Fibroblast of mammary gland (primary cell): ENCODE measurements around the gene VASN.

ENCODE experiments used
- DNase-seq: peaks from one replicate; pipeline ENCODE4 v3.0.0-alpha.2; 2010; ENCODE audit warnings: low read depth
- H3K4me3 ChIP-seq: 2 replicates; pipeline ENCODE4 v1.5.1; 2011; ENCODE audit warnings: low read depth, mild to moderate bottlenecking, low read length, moderate library complexity; ENCODE audit not compliant: control insufficient read depth
- TF ChIP-seq, protein P1 (sequence below): conservative IDR thresholded peaks from 2 replicates; pipeline ENCODE4 v1.5.1; 2011; ENCODE audit warnings: low read depth, low read length, inconsistent platforms; ENCODE audit not compliant: control insufficient read depth, insufficient read depth

The VASN gene

DNA sequence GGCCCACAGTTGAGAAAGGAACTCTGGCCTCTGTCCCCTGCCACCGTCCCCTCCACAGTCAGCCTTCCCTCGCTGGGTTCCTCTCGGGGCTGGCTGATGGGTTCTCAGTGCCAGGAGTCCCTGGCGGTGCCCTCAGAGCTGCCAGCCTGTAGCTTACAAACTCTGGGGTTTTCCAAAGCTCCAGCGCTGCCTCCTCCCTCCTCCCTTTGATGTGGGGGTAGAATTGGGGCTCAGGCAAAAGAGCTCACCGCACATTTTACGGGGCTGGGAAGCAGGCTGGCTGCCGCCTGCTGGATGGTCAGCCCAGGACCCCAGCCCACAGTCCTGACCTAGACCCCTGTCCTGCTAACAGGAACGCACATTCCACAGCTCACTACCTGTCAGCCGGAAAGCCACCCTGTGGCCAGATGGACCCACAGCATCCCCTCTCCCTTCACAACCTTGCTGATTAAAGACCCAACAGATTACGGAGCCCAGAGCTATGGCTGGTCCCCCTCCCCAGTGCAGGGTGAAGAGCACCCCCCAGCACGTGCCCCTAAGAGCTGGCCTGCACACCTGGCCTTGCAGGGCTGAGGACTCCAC, 6.0 kb downstream of the VASN start:
- no peak overlapping the region for H3K4me3 ChIP-seq
- TF ChIP-seq, protein P1, sequence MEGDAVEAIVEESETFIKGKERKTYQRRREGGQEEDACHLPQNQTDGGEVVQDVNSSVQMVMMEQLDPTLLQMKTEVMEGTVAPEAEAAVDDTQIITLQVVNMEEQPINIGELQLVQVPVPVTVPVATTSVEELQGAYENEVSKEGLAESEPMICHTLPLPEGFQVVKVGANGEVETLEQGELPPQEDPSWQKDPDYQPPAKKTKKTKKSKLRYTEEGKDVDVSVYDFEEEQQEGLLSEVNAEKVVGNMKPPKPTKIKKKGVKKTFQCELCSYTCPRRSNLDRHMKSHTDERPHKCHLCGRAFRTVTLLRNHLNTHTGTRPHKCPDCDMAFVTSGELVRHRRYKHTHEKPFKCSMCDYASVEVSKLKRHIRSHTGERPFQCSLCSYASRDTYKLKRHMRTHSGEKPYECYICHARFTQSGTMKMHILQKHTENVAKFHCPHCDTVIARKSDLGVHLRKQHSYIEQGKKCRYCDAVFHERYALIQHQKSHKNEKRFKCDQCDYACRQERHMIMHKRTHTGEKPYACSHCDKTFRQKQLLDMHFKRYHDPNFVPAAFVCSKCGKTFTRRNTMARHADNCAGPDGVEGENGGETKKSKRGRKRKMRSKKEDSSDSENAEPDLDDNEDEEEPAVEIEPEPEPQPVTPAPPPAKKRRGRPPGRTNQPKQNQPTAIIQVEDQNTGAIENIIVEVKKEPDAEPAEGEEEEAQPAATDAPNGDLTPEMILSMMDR, result no peak
- no peak for DNase-seq

DNA sequence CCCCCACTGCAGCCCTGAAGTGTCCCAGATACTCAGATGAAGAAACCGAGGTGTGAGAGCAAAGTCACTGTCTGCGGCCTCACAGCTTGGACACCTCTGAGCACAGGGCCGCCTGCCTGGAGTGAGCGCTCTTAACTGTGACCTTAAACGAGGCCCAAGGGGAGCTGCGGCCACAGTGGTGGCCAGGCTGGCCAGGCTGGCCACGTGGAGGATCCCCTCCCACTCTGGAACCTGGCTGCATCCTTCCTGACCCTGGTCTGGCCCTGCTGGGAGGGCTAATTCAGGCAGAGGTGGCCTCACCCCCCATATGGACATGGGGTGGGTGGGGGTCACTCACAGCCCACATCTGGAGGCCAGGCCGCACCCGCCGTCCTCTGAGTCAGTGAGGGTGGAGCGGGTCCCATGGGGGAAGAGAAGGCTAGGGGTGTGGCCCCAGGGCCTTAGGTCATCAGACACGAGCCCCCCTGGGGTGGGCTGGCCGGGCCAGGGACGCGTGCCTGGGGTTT, 6.6 kb downstream of the VASN start:
- H3K4me3 ChIP-seq, result no peak overlapping the region
- TF ChIP-seq, protein P1, result no peak
- DNase-seq, result peak; percentile 91

DNA sequence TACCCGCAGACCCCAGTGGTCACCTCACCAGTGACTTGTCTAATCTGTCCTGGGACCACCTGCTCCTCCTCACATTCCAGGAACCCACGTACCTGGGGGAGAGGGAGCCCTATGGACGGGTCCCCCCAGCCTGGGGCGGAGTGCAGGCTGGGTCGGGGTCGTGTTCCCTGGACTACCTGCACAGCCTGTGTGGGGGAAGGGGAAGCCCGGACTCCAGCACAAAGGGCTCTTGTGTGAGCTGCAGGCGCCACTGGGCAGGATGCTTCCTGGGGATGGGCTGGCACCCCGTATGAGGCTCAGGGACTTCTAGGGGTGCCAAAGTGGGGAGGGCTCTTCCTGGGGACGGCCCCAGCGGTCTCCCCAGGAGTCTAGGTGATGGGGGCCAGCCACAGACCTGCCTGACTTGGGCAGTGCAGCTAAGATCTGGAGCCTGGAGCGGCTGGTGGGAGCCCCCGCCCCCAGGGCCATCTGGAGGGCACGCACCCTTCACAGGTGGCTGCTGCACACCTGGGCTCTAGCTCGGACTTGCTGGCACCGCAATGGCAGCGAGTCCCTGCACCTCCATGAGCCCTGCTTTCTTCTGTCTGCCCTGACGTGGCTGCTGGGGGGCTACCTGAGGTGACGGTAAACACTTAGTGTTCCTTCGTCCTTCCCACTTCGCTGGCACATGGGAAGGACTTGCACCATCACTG, 7.5 kb downstream of the VASN start:
- H3K4me3 ChIP-seq, result no peak overlapping the region
- DNase-seq, result no peak
- TF ChIP-seq, protein P1, result no peak

DNA sequence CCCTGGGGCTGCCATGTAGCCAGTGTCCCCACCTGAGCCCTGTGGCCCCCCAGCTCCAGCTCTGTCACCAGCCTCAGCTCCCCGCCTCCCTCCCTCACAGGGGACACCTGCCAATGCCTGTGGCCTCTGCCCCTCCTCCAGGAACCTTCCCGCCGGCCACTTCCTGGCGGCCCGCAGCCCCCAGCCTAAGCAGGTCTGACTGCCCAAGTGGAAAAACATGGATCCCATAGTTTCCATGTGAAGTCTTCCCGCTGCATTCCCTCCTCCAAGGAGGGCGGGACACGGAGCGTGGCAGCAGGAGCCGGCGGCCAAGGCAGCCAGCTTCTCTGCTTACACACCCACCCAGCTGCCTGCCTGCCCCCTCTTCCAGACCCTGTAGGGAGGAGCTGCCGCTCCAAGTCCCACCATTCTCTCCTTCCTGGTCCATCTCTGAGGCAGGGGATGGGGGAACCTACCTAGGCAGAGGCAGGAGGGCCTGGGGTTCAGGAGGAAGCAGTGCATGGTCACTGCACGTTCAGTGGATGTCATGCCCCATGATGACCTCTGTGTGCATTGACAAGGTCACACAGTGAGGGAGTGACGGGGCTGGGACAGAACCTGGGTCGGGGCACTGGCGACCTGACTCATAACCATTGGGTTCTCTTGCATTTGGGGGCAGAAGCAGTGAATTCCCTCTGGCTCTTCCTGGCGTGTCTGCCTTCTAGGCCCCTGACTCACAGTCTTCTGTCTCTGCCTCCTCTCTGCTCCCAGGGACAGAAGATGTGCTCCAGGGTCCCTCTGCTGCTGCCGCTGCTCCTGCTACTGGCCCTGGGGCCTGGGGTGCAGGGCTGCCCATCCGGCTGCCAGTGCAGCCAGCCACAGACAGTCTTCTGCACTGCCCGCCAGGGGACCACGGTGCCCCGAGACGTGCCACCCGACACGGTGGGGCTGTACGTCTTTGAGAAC, 8.7 kb downstream of the VASN start:
- no peak for DNase-seq
- TF ChIP-seq, protein P1, result no peak
- H3K4me3 ChIP-seq, result no peak overlapping the region

DNA sequence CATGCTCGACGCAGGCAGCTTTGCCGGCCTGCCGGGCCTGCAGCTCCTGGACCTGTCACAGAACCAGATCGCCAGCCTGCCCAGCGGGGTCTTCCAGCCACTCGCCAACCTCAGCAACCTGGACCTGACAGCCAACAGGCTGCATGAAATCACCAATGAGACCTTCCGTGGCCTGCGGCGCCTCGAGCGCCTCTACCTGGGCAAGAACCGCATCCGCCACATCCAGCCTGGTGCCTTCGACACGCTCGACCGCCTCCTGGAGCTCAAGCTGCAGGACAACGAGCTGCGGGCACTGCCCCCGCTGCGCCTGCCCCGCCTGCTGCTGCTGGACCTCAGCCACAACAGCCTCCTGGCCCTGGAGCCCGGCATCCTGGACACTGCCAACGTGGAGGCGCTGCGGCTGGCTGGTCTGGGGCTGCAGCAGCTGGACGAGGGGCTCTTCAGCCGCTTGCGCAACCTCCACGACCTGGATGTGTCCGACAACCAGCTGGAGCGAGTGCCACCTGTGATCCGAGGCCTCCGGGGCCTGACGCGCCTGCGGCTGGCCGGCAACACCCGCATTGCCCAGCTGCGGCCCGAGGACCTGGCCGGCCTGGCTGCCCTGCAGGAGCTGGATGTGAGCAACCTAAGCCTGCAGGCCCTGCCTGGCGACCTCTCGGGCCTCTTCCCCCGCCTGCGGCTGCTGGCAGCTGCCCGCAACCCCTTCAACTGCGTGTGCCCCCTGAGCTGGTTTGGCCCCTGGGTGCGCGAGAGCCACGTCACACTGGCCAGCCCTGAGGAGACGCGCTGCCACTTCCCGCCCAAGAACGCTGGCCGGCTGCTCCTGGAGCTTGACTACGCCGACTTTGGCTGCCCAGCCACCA, 9.7 kb downstream of the VASN start:
- H3K4me3 ChIP-seq, result no peak overlapping the region
- TF ChIP-seq, protein P1, result no peak
- no peak for DNase-seq
